Neural crest cell (in vitro differentiated cells): ENCODE measurements around the gene CTNND1. TPM values are rescaled to one million over a fixed set of nuclear protein-coding genes. Genes with fewer than 3 reads are reported as not detected.

ENCODE experiments used
- DNase-seq: peaks from one replicate; pipeline ENCODE4 v3.0.0; 2021; ENCODE audit warnings: low read depth, mixed read lengths, low spot score
- H3K27ac Mint-ChIP-seq: one replicate; pipeline ENCODE4 v1.8.0; 2021; ENCODE audit warnings: mild to moderate bottlenecking, mixed read lengths; ENCODE audit not compliant: unreplicated experiment
- H3K27me3 Mint-ChIP-seq: 2 replicates; pipeline ENCODE4 v1.8.0; 2021; ENCODE audit warnings: low read depth, mild to moderate bottlenecking, mixed read lengths
- H3K36me3 Mint-ChIP-seq: 2 replicates; pipeline ENCODE4 v1.8.0; 2021; ENCODE audit warnings: low read depth, mild to moderate bottlenecking, mixed read lengths
- H3K4me1 Mint-ChIP-seq: 2 replicates; pipeline ENCODE4 v1.8.0; 2021; ENCODE audit warnings: mixed read lengths
- H3K4me3 Mint-ChIP-seq: one replicate; pipeline ENCODE4 v1.8.0; 2021; ENCODE audit warnings: mild to moderate bottlenecking, mixed read lengths
- H3K9me3 Mint-ChIP-seq: 2 replicates; pipeline ENCODE4 v1.8.0; 2021; ENCODE audit warnings: mixed read lengths
- CTCF ChIP-seq: fragments of 200-600 bp; sonication (generic); conservative IDR thresholded peaks from 2 replicates; pipeline ENCODE4 v1.5.0; 2021; ENCODE audit warnings: antibody characterized with exemption, mild to moderate bottlenecking
- total RNA-seq: library from RNA; stranded (reverse); gene quantifications from 2 replicates; pipeline ENCODE4 v1.2.1, GENCODE V29; 2021

The CTNND1 gene
- total RNA-seq, 1 donor from 2014 or later, result 144 TPM

- DNase-seq, result no peak
- no peaks in the 10 kb centered on the region for H3K27me3 Mint-ChIP-seq
- no peaks in the 10 kb centered on the region for H3K9me3 Mint-ChIP-seq
- H3K27ac Mint-ChIP-seq, result no peak overlapping the region
- peaks cover 19% of the 10 kb centered on the region for H3K4me1 Mint-ChIP-seq
- peaks cover 23% of the 10 kb centered on the region for H3K36me3 Mint-ChIP-seq
- TF ChIP-seq CTCF, result no peak
- no peak overlapping the region for H3K4me3 Mint-ChIP-seq
Measured at GRCh38 chr11:57801183-57801485, 39.5 kb downstream of the CTNND1 start.

- H3K36me3 Mint-ChIP-seq, result peaks cover 21% of the 10 kb centered on the region
- peaks cover 19% of the 10 kb centered on the region for H3K4me1 Mint-ChIP-seq
- H3K27ac Mint-ChIP-seq, result no peak overlapping the region
- DNase-seq, result no peak
- H3K4me3 Mint-ChIP-seq, result no peak overlapping the region
- H3K27me3 Mint-ChIP-seq, result no peaks in the 10 kb centered on the region
- no peaks in the 10 kb centered on the region for H3K9me3 Mint-ChIP-seq
- TF ChIP-seq CTCF, result no peak
Measured at GRCh38 chr11:57802411-57802810, 40.8 kb downstream of the CTNND1 start.

GRCh38 chr11:57804466-57804865 is 42.9 kb downstream of the CTNND1 start:
- Mint-ChIP-seq H3K4me3 (no peak overlapping the region), H3K27me3 (no peaks in the 10 kb centered on the region), H3K36me3 (peaks cover 19% of the 10 kb centered on the region), H3K9me3 (no peaks in the 10 kb centered on the region), H3K4me1 (peaks cover 6% of the 10 kb centered on the region), H3K27ac (no peak overlapping the region)
- TF ChIP-seq CTCF, result no peak
- no peak for DNase-seq

DNA sequence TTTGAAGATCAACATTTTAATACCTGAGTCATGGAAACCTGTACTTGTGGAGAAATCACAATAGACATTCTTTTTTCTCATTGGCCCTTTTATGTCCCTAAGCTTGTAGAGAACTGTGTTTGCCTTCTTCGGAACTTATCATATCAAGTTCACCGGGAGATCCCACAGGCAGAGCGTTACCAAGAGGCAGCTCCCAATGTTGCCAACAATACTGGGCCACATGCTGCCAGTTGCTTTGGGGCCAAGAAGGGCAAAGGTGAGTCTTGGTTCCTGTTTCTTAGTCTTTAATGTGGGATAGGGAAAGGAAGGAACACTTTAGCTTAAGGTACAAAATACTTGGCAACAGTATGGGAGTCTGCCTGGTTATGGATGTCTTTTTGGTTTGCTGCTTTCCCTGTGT is 44.2 kb downstream of the CTNND1 start:
- TF ChIP-seq CTCF, result no peak
- no peaks in the 10 kb centered on the region for H3K9me3 Mint-ChIP-seq
- H3K27ac Mint-ChIP-seq, result no peak overlapping the region
- DNase-seq, result no peak
- no peaks in the 10 kb centered on the region for H3K27me3 Mint-ChIP-seq
- peaks cover 2% of the 10 kb centered on the region for H3K4me1 Mint-ChIP-seq
- no peak overlapping the region for H3K4me3 Mint-ChIP-seq
- peaks cover 19% of the 10 kb centered on the region for H3K36me3 Mint-ChIP-seq

- Mint-ChIP-seq H3K4me3 (no peak overlapping the region), H3K4me1 (no peaks in the 10 kb centered on the region), H3K36me3 (peaks cover 24% of the 10 kb centered on the region), H3K27me3 (no peaks in the 10 kb centered on the region), H3K27ac (no peak overlapping the region), H3K9me3 (no peaks in the 10 kb centered on the region)
- DNase-seq, result no peak
- no peak for TF ChIP-seq CTCF
Measured at GRCh38 chr11:57812634-57813033, 51.0 kb downstream of the CTNND1 start.

GRCh38 chr11:57815476-57815875 is 53.9 kb downstream of the CTNND1 start:
- Mint-ChIP-seq H3K27me3 (no peaks in the 10 kb centered on the region), H3K4me3 (no peak overlapping the region), H3K27ac (no peak overlapping the region), H3K36me3 (peaks cover 23% of the 10 kb centered on the region), H3K9me3 (no peaks in the 10 kb centered on the region), H3K4me1 (no peaks in the 10 kb centered on the region)
- DNase-seq, result no peak
- no peak for TF ChIP-seq CTCF
